OCI-LY7 (cell line): ENCODE data around the gene SH3RF1.

ENCODE experiments used
- EZH2phosphoT487 ChIP-seq: fragments of 200-600 bp; sonication (generic); IDR thresholded peaks from 2 replicates; pipeline ENCODE4 v1.6.1; 2018; ENCODE audit warnings: low read depth, borderline replicate concordance, mild to moderate bottlenecking, mixed run types, antibody characterized with exemption, low read length, moderate library complexity, mixed read lengths
- TF ChIP-seq, protein P1 (sequence below): fragments of 200-600 bp; sonication (generic); conservative IDR thresholded peaks from 2 replicates; pipeline ENCODE4 v1.5.1; 2014; ENCODE audit warnings: mild to moderate bottlenecking, antibody characterized with exemption, low read length, moderate library complexity, mixed read lengths

DNA sequence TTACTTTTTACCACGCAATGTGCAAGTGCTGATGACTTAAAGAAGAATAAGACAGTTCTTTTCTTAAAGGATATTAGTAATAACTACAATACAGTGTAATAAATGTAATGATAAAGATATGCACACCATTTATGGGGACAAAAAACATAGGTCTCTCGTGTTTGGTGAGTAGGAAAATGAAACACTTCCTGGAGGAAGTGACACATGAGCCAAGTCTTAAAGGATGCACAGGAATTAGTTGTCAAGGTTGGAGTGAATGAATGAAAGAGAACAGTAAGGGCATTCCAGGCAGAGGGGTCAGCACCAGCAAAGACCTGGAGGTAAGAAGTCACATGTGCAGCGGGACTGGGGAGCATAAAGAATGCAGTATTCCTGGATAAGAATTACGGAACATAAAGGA is 112.7 kb downstream of the SH3RF1 start:
- TF ChIP-seq, protein P1, sequence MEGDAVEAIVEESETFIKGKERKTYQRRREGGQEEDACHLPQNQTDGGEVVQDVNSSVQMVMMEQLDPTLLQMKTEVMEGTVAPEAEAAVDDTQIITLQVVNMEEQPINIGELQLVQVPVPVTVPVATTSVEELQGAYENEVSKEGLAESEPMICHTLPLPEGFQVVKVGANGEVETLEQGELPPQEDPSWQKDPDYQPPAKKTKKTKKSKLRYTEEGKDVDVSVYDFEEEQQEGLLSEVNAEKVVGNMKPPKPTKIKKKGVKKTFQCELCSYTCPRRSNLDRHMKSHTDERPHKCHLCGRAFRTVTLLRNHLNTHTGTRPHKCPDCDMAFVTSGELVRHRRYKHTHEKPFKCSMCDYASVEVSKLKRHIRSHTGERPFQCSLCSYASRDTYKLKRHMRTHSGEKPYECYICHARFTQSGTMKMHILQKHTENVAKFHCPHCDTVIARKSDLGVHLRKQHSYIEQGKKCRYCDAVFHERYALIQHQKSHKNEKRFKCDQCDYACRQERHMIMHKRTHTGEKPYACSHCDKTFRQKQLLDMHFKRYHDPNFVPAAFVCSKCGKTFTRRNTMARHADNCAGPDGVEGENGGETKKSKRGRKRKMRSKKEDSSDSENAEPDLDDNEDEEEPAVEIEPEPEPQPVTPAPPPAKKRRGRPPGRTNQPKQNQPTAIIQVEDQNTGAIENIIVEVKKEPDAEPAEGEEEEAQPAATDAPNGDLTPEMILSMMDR = no peak
- no peak for TF ChIP-seq EZH2phosphoT487
